ENCODE data around the gene TRNT1.

GRCh38 chr3:3192286-3192675, 65.5 kb downstream of the TRNT1 start:
- TF ChIP-seq CTCF (IDR thresholded peaks at IDR 0.05) (no peak), POLR2A (IDR thresholded peaks at IDR 0.05) (no peak)

Measured in testis (tissue), 2 donors.